Measurements from ENCODE around the gene SCGB1D1. TPM values are rescaled to one million over a fixed set of nuclear protein-coding genes. Genes with fewer than 3 reads are reported as not detected.
A peak's percentile ranks its signal among the peaks of the same experiment; 100 is the strongest.
"Not testable (repeated sequence)": the region's sequence is repeated elsewhere in the genome, so short reads cannot be mapped to it uniquely, and the experiment has no call there.

The SCGB1D1 gene
- total RNA-seq, 1 donor from 2014 or later: not detected

DNA sequence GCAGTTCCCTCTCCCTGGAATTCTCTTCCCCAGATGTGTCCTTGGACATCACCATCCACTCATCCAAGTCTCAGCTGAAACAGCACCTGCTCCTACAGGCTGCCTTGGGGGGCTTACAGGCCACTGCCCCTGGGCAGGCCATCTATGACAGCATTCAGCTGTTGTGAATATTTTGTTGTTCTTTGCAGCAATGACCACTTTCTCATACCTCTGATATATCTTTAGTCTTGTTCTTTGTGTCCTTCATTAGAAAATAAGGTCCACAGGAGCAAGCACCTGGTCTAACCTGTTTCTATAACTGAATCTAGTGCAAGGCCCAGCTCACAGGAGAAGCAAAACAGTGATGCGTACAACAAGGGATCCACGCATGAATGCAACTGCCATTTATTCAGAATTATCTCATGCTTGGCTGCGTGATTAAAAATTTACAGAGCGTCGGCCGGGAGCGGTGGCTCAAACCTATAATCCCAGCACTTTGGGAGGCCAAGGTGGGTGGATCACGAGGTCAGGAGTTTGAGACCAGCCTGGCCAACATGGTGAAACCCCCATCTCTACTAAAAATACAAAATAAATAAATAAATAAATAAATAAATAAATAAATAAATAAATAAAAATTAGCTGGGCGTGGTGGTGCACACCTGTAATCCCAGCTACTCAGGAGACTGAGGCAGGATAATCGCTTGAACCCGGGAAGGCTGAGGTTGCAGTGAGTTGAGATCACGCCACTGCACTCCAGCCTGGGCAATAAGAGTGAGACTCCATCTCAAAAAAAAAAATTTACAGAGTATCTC is 16.5 kb downstream of the SCGB1D1 start:
- ATAC-seq (ENCODE audit: poor library complexity); intact Hi-C loops (cut with DNase I); DNase-seq: not testable (repeated sequence)

DNA sequence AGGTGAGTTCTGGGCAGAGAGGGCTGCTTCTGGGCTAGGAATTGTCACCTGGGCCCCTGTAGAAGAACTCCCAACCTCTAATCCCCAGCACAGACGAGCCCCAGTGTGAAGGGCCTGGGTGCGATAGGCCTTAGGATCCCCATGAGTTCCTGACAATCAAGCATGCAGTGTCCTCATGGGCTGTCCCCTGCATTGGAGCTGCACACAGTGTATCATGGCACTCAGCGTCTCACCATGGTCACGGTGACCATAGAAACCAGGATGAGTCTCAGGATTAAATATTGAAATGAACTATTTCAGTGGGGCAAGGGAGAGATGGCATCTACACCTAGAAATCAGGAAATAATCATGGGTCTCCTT is 18.7 kb downstream of the SCGB1D1 start:
- DNase-seq (no peak), ATAC-seq (ENCODE audit: poor library complexity) (no peak)
- intact Hi-C loops (cut with DNase I): no loop called here

DNA sequence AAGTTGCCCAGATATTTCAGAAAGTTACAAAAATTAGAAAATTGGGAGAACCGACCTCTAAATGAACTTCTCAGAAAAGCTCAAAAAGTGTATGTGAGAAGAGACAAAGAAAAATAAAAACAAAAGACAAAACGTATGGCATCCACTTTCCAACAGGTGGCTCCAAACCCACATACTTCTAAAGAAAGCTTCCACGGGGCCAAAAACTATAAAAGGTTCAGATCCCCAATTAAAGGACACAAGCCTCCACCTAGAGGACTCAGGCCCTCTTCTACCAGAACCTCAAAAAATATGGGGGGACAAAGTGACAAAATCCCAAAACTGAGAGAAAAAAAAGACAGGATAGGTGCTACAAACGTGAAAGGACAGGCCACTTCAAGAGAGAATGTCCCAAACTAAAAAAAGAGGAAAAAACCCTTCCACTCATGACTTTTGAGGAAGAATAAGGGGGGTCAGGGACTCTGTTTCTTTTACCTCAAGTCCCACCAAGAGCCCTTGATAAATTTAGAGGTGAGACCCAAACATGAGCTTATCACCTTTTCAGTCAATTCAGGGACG is 27.3 kb downstream of the SCGB1D1 start:
- ATAC-seq (ENCODE audit: poor library complexity): no peak
- DNase-seq: no peak
- intact Hi-C loops (cut with DNase I): no loop called here

DNA sequence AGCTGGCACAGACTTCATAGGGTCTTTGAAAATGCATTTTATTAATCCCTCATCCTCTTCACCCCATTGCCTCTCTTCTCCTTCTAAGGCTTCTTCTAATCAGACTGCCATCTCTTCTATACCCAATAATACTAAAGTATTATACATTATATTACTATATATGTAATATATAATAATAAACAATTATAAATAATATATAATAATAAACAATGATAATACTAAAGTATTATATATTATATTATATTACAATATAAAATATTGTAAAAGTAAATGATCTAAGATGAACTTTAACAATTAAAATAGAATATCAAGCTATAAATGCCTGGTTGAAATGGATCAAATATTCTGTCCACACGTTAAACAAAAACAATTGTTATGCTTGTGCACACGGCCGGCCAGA is 31.5 kb downstream of the SCGB1D1 start:
- intact Hi-C loops (cut with DNase I): no loop called here
- no peak for DNase-seq
- no peak for ATAC-seq (ENCODE audit: poor library complexity)

DNA sequence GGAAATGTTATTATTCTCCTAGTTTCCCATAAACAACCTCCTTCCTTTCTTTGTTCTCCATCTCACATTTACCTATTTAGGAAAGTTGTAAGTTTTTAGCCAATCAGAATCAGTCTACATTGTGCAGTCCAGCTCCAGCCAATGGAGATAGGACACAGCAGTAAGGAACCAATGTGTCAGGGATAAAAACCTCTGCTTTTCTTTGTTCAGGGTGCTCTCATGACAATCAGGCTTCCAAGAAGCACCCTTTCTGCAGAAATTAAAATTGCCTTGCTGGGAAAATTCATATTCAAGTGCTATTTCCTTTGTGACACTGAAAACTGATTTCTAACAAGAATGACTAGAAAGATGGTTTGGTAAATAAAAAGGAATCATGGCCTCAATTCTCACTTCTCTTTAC is 33.1 kb downstream of the SCGB1D1 start:
- intact Hi-C loops (cut with DNase I): no loop called here

DNA sequence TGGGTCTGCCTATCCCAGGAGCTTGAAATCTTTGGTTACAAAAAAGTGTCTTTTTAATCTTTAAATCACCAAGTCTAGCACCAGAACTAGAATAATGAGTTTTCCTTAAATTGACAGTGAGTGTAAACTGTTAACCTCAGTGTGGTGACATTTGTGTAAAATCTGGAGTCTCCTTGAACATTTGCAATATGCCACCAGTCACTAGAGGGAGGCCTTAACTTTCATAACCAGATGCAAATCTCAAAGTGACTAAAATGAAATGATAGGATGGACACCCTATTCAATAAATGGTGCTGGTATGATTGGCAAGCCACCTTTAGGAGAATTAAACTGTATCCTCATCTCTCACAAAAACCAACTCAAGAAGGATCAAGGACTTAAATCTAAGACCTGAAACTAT is 43.7 kb downstream of the SCGB1D1 start:
- intact Hi-C loops (cut with DNase I): no loop called here
- DNase-seq (no peak), ATAC-seq (ENCODE audit: poor library complexity) (no peak)

More for the DNA sequence above, 33.1 kb downstream of the SCGB1D1 start:
- DNase-seq (no peak), ATAC-seq (ENCODE audit: poor library complexity) (no peak)

DNA sequence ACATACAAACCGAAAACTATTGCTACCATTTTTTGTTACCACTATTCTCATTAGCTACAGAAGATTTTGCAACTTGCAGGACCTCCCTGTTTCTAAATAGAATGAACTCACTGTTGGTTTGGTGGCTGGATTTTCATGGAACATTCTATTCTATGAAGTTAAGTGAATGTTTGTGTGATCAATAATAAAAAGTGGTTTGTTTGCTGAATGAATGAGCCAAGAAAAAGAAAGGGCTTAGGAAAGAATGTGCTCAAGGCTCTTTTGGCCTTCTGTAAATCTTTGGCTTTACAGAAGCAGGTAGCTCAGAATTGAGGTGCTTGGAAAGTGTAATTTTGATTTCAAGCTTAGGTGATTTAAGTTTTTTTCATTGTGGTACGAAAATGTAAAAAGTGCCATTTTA is 46.2 kb downstream of the SCGB1D1 start:
- DNase-seq (no peak), ATAC-seq (ENCODE audit: poor library complexity) (no peak)
- intact Hi-C loops (cut with DNase I): no loop called here

DNA sequence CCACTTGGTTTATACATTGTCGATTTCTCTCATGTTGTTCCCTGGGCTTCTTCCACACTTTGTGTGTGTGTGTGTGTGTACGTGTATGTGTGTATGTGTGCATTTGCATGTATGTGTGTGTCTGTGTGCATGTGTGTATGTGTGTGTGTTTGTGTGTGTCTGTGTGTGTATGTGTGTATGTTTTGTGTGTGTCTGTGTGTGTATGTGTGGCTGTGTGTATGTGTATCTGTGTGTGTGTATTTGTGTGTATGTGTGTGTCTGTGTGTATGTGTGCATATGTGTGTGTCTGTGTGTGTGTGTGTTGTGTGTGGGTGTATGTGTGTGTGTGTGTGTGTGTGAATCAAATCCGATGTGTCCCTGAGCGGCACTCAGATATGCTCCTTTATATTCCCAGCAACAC is 47.5 kb downstream of the SCGB1D1 start:
- intact Hi-C loops (cut with DNase I): no loop called here
- ATAC-seq (ENCODE audit: poor library complexity): no peak

DNA sequence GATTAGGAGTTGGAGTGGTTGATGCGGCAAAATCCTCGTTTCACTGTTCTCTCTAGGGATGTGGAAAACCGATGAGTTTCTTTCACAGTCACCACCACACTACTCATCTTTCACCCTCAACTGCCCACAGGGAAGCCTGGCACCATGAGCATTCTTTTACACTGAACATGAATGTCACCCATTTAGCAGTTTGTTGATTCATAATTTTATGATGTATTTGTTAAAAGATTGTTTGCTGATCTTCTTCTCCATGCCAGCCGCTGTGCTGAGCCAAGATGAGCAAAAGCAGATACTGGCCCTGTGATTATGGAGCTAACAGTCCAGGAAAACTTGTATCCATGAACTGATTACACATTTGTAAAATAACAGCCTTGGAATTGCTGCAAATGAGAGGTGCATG is 48.1 kb downstream of the SCGB1D1 start:
- intact Hi-C loops (cut with DNase I): no loop called here
- no peak for DNase-seq
- no peak for ATAC-seq (ENCODE audit: poor library complexity)

More for the DNA sequence above, 47.5 kb downstream of the SCGB1D1 start:
- DNase-seq: no peak

DNA sequence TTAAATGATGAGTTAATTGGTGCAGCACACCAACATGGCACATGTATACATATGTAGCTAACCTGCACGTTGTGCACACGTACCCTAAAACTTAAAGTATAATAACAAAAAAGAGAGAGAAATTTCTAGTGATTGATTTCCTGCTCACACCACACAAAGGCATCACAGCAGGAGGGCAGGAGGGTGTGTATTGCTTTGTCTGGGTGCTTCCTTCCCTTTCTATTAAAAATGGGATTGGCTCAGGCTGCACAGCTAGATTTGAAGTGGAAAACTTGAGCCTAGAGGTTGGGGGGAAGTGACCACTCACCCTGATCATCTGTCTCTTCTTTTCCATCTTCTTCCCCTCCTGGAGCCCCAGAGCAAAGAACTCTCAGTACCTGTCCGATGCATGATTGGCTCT is 51.1 kb downstream of the SCGB1D1 start:
- DNase-seq: no peak
- ATAC-seq (ENCODE audit: poor library complexity): no peak
- intact Hi-C loops (cut with DNase I): no loop called here

DNA sequence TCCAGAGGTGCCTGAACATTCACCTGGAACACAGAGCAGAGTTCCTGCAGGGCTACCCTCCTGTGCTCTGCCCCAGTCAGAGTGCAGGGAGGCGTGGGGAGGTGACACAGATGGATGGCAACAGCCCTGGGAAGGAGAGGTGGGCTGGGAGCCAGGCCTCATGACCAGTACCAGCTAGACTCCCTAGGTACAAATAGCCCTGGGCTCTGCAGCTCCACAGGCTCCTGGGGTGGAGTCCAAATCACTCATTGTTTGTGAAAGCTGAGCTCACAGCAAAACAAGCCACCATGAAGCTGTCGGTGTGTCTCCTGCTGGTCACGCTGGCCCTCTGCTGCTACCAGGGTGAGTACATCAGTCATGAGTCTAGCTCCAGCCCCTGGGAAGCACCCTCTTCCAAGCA is 52.0 kb downstream of the SCGB1D1 start, which contains the start of gene SCGB1D2:
Gene SCGB1D2 (plus strand): TSS at position 219 of the 400 bp plus-strand sequence. CDS start 69 bp downstream, at position 288.
- DNase-seq: peak; percentile 78
- ATAC-seq (ENCODE audit: poor library complexity): peak; percentile 99
- intact Hi-C loops (cut with DNase I): no loop called here

Other genes with a start within 250 kb of the SCGB1D1 start
- gene BEST1, start 239.9 kb upstream of the SCGB1D1 start, total RNA-seq: 1.3 TPM
- gene FTH1, start 222.6 kb upstream of the SCGB1D1 start, total RNA-seq: 2,228 TPM
- 10.3 TPM for gene INCENP, start 66.2 kb upstream of the SCGB1D1 start, total RNA-seq
- gene SCGB2A1, start 18.5 kb downstream of the SCGB1D1 start, total RNA-seq: not detected
- 3.7 TPM for gene SCGB1D2, start 52.0 kb downstream of the SCGB1D1 start, total RNA-seq
- gene SCGB2A2, start 79.9 kb downstream of the SCGB1D1 start, total RNA-seq: not detected
- not detected for gene SCGB1D4, start 108.9 kb downstream of the SCGB1D1 start, total RNA-seq
- 4.1 TPM for gene ASRGL1, start 147.2 kb downstream of the SCGB1D1 start, total RNA-seq
- gene SCGB1A1, start 228.8 kb downstream of the SCGB1D1 start, total RNA-seq: not detected